D721Med (cell line): Measurements from ENCODE around the gene HCRTR2.
"Not testable (repeated sequence)": the region's sequence is repeated elsewhere in the genome, so short reads cannot be mapped to it uniquely, and the experiment has no call there.

ENCODE experiments used
- DNase-seq: peaks from one replicate; pipeline ENCODE4 v3.0.0; 2011; ENCODE audit warnings: low spot score; ENCODE audit not compliant: insufficient read length
- FAIRE-seq: peaks from 2 replicates; lab custom pipeline; 2011; peaks lifted over from hg19 to GRCh38; lab: Jason Lieb, UNC
- CTCF ChIP-seq: IDR thresholded peaks from 2 replicates; pipeline ENCODE4 v1.5.1; 2012; ENCODE audit warnings: mild to moderate bottlenecking, control low read depth; ENCODE audit not compliant: insufficient read depth; ENCODE audit errors: missing control alignments

HCRTR2 gene

GRCh38 chr6:55142610-55143009, 31.7 kb upstream of the HCRTR2 start:
- FAIRE-seq: no peak
- no peak for TF ChIP-seq CTCF
- no peak for DNase-seq

- no peak for FAIRE-seq
- no peak for DNase-seq
Measured at GRCh38 chr6:55153284-55153683, 21.0 kb upstream of the HCRTR2 start.

GRCh38 chr6:55158784-55159183, 15.5 kb upstream of the HCRTR2 start:
- not testable (repeated sequence) for FAIRE-seq, DNase-seq

More at GRCh38 chr6:55153284-55153683, 21.0 kb upstream of the HCRTR2 start:
- no peak for TF ChIP-seq CTCF

- no peak for TF ChIP-seq CTCF
- DNase-seq (no peak), FAIRE-seq (no peak)
Measured at GRCh38 chr6:55167860-55168259, 6.5 kb upstream of the HCRTR2 start.

- no peak for TF ChIP-seq CTCF
- DNase-seq (no peak), FAIRE-seq (no peak)
Measured at GRCh38 chr6:55175078-55176049, 1.0 kb downstream of the HCRTR2 start.

GRCh38 chr6:55176958-55177357, 2.6 kb downstream of the HCRTR2 start:
- FAIRE-seq: no peak
- DNase-seq: no peak

GRCh38 chr6:55180258-55180657, 5.9 kb downstream of the HCRTR2 start:
- FAIRE-seq (no peak), DNase-seq (no peak)
- no peak for TF ChIP-seq CTCF

More at GRCh38 chr6:55176958-55177357, 2.6 kb downstream of the HCRTR2 start:
- no peak for TF ChIP-seq CTCF
